KBM-7 (cell line): ENCODE measurements around the gene FER.
"Not testable (repeated sequence)": the region's sequence is repeated elsewhere in the genome, so short reads cannot be mapped to it uniquely, and the experiment has no call there.

Experiments
- DNase-seq: peaks from one replicate; pipeline ENCODE4 v3.0.0-alpha.2; 2015
- in situ Hi-C: fragments of 300-500 bp; cut with MboI; formaldehyde crosslinking; loops from 2 replicates; pipeline ENCODE4 v1.14.3; 2020; ENCODE audit warnings: low sequenced_read_pairs, low pct_unique_long_range_greater_than_20kb, mixed read lengths

FER gene

DNA sequence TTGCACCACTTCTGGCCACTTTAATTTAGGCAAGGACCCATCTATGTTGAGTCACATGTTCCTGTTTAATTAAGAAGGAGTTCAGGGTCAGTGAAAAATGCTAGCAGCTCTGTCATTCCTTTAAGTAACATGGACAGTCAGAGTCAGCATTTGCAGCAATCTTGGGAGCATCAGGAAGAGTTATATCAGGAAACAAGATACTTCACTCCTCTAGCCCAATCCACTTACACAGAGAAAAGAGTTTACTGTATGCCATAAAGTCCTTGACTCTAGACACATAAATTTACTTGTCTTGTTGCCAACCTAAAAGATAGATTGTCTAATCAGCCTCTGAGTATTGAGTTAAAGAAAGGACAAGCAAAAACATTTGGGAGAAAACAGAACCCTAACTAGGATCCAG lies 395.3 kb downstream of the FER start:
- DNase-seq = no peak
- in situ Hi-C loops = no loop called here

DNA sequence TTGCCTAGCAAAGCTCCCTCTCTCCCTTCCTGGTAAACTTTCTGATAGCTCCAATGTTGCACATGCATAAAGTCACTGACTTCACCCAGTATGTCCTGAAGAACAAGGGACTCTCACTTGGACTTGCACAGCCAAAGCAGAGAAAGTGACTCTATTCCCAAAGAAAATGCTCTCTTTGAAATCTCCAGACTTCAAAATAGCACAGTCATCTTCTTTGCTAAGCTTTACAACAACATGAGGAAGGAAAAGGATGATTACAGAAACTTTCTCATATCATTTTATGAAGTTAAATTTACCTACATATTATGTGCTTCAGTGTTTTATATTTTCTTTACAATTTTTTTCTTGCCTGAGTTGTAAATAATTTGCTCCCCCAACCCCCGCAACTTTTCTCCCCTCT lies 397.4 kb downstream of the FER start:
- no peak for DNase-seq
- in situ Hi-C loops = no loop called here

DNA sequence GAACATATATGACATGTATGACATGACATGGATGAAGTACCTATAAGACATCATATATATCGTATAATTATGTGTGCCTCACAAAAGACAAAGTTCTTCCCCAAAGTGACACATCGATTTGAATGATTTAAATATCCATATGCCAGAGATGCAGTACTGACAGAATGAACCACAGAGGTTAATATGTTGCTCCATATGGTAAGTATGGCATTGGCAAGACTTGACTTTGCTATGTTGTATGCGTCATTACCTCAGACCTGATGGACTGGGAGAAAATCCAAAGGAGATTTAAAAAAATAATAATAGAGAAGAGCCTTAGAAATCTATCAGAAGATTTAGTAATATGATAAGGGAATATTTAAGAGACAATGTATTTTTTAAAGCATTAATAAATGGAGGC lies 398.9 kb downstream of the FER start:
- in situ Hi-C loops = no loop called here
- no peak for DNase-seq

- in situ Hi-C loops = no loop called here
- no peak for DNase-seq
These were observed 404.9 kb downstream of the FER start for GRCh38 chr5:109152565-109152964.

DNA sequence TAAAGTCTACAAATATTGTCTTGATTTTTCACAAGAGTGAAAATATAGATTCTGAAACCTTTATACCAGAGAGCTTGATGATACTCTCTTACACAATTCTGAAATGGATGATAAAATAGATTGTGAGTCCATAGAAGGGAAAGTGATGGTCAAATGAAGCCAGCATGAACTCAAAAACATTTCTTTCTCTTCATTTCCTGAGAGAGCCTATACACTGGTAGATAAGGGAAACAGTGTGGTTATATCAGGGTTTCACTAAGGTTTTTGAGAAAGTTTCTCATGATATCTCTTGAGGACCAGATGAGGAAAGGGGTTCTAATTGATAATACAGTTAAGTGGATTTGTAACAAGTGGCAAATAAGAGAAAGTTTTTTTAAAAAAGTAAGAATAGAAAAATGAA lies 407.9 kb downstream of the FER start:
- in situ Hi-C loops = no loop called here
- DNase-seq = no peak

DNA sequence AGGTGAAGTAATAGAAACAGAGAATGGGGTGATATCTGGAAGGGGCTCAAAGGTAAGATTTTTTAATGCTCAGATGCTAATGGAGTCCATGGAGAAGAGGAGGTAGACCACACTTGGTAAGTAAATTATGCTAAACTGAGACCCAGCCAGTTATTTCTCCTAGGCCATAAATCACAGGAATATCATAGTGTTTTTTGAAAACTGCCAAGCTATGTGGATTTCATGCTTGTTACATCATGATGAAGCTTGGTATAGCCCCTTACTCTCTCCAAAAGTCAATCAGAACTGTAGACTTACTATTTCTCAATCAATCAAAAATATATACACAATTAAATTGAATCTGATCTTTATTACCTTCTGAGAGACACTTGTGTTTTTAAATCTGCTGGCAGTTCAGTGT lies 409.2 kb downstream of the FER start:
- DNase-seq = no peak

DNA sequence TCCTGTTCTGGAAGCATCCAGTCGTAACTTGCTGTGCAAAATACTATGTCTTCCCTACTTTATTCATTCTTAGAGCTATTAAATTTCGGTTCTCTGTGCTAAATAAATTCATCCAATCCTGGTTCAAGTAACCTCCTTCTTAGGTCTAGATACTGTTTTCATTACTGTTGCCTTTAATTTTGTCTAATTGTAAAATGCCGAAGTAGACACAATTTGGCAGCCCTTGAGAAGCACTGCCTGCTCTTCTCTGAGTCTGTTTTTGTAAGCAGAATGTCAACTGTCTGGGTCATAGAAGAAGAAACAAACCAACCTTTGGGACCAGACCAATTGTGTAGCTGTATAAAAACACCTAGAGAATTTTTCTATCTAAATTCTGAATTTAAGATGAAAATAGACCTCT lies 412.8 kb downstream of the FER start:
- no peak for DNase-seq
- in situ Hi-C loops = no loop called here

More for the DNA sequence above, 409.2 kb downstream of the FER start:
- in situ Hi-C loops = no loop called here

DNA sequence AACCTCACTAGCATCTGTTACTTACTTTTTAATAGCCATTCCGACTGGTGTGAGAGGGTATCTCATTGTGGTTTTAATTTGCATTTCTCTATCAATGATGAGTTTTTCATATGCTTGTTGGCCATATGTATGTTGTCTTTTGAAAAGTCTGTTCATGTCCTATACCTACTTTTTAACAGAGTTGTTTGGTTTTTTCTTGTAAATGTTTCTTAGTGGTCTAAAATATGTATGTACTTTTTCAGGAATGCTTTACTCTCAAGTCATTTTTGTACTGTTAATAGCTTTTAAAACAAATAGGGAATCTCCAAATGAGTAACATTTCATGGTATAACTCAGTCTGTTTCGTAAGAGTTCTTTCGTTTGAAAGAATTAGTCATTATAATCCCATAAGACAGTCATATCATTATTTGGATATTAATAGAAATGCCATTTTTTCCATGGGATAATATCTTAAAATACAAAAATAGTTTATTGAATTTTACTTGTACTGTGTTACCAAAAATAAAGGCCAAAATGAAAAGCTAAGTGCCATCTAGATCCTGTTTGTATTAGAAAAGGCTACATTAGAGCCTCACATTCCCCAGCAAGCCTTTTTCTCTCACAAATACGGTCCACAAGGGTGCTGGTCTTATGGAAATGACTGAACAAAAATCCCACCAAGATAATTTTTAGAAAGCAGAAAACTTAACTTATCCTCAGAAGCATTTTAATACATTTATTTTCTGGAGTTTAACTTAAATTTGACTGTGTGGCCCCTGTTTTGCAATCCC lies 414.4 kb downstream of the FER start:
- in situ Hi-C loops = no loop called here
- no peak for DNase-seq

DNA sequence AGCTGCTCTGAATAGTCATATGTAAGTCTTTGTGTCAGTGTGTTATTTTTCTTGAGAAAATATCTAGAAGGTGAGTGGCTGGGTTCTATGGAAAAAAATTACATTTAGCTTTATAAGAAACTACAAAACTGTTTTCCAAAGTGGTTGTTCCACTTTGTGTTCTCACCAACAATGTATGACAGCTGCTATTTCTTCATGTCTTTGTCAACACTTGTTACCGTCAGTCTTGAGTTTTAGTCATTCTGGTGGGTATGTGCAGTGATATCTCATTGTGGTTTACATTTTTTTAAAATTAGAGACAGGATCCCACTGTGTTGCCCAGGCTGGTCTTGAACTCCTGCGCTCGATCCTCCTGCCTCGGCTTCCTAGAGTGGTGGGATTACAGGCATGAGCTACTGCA lies 415.6 kb downstream of the FER start:
- in situ Hi-C loops = no loop called here
- no peak for DNase-seq

DNA sequence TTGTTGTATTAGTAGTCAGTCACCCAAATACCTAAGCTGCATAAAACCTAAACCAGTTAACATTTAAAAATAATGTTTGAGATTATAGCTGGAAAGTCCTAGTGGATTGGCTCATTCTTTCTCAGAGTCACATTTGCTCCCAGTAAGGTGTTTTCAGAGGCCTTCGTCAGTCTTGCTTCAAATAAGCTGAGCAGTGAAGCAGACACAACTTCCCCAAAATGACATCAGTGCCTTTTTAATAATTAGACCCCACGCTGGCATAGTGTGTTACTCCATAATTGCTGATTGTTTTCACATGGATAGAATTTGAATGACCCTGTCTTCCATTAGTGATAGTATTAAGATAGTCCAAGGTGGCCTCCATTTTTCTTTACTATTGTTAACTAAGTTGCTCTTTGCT lies 416.3 kb downstream of the FER start:
- in situ Hi-C loops = no loop called here
- DNase-seq = peak; percentile 7

DNA sequence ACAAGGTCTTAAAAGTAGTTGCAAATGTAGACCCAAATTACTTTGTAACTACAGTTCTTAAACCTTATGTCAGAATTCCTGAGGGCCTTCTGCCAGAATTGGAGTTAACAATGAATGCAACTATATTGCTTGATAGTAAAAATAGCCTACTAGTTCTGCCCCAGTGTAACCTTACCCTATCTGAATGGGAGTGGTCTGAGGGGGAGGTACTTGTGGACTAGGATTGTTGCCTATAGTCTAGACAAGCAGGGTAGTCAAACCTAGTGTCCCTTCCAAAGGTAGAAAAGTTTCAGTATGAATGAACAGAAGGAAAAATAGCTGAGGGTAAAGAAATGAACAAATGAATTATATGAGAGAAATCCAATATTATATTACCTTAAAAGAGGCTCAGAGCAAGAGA lies 419.9 kb downstream of the FER start:
- in situ Hi-C loops = no loop called here
- DNase-seq = no peak

DNA sequence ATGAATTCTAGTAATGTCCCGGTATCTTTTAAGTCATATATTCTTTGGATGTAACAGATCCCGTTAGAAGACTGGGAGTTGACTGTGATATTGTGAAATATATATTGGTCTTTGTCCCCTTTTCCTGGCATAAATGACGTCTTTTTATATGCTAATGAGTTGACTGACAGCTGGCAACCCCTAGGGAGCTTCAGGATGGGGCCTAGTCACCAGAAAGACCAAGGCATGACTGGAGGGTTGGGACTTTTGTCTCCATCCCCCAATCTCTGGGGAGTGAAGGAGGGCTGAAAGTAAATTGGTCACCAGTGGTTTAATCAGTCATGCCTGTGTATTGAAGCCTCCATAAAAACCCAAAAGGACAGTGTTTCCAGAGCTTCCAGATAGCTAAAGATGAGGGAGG lies 420.5 kb downstream of the FER start:
- DNase-seq = no peak
- in situ Hi-C loops = no loop called here

GRCh38 chr5:109170629-109171350 lies 423.1 kb downstream of the FER start:
- in situ Hi-C loops = no loop called here
- no peak for DNase-seq

- DNase-seq, in situ Hi-C loops: not testable (repeated sequence)
These were observed 423.9 kb downstream of the FER start for GRCh38 chr5:109171437-109172073.

- no peak for DNase-seq
- in situ Hi-C loops = no loop called here
These were observed 425.5 kb downstream of the FER start for GRCh38 chr5:109173036-109173794.

DNA sequence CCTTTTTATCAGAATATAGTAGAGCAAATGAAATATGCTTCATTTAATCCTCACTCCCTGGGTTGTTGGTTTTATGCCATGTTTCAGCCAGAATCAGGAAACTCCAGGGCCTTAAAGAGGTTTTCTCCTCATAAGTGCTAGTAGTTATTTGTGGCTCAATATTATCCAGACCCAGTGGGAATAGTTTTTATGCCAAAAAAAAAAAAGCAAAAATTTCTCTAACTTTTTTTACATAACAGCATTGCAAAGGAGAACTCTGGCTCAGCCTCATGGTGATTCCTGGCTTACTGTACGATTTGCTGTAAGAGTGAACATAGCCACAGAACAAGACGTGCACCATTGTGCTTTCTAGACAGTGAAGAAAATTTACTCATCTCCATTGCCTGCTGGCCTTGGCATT lies 429.5 kb downstream of the FER start:
- DNase-seq = no peak
- in situ Hi-C loops = no loop called here

GRCh38 chr5:109177782-109178181 lies 430.1 kb downstream of the FER start:
- in situ Hi-C loops = no loop called here
- no peak for DNase-seq

- in situ Hi-C loops = no loop called here
- DNase-seq = no peak
These were observed 433.0 kb downstream of the FER start for GRCh38 chr5:109180668-109181067.

DNA sequence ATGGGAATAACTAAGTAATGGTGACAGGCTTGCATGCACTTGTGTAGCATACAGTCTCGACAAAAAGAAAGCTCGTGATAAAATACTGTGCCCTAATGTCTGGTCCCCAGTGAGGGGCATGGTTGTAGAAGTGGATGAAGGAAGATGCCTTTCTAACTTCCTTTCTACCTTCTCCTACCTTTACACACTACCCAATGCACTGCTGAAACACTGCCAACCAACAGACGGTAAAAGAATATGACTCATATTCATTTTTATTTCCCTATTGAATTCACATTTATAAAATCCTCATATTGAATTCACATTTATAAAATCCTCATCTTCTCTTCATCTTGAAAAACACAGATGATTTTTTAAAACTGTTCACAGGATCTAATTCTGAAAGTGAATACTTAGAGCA lies 439.1 kb downstream of the FER start:
- in situ Hi-C loops = no loop called here
- DNase-seq = no peak

- DNase-seq = peak; percentile 24
- in situ Hi-C loops = no loop called here
These were observed 443.5 kb downstream of the FER start for GRCh38 chr5:109191153-109191558.
